ENCODE measurements around the gene L3HYPDH.

L3HYPDH gene

GRCh38 chr14:59425322-59425935, 58.8 kb downstream of the L3HYPDH start:
- no peak for DNase-seq (ENCODE audit: low read depth)

GRCh38 chr14:59424341-59425071, 59.7 kb downstream of the L3HYPDH start:
- DNase-seq (ENCODE audit: low read depth) = no peak

Data from activated T-cell treated with anti-CD3 and anti-CD28 coated beads for 1 hour (primary cell).